NCI-H187 treated with DMSO at 0.1 percent for 48 hours (cell line): ENCODE data around the gene FRY.

Source experiments
- DNase-seq: peaks from one replicate; lab custom pipeline; 2025; lab: John Stamatoyannopoulos, UW

The FRY gene

GRCh38 chr13:32262165-32262564 lies 230.6 kb downstream of the FRY start:
- DNase-seq, result no peak

GRCh38 chr13:32262619-32263018 lies 231.0 kb downstream of the FRY start:
- no peak for DNase-seq

- no peak for DNase-seq
These were observed 232.8 kb downstream of the FRY start for GRCh38 chr13:32264407-32264806.

- no peak for DNase-seq
These were observed 234.2 kb downstream of the FRY start for GRCh38 chr13:32265726-32266125.

GRCh38 chr13:32266130-32266529 lies 234.6 kb downstream of the FRY start:
- DNase-seq, result no peak

GRCh38 chr13:32267836-32268439 lies 236.4 kb downstream of the FRY start:
- no peak for DNase-seq

GRCh38 chr13:32272021-32272683 lies 240.6 kb downstream of the FRY start:
- DNase-seq, result no peak

GRCh38 chr13:32277839-32278238 lies 246.3 kb downstream of the FRY start:
- no peak for DNase-seq

GRCh38 chr13:32278426-32278825 lies 246.9 kb downstream of the FRY start:
- DNase-seq, result no peak

GRCh38 chr13:32281096-32281495 lies 249.5 kb downstream of the FRY start:
- no peak for DNase-seq

- DNase-seq, result no peak
These were observed 250.6 kb downstream of the FRY start for GRCh38 chr13:32282096-32282711.

GRCh38 chr13:32284927-32285632 lies 253.5 kb downstream of the FRY start:
- no peak for DNase-seq

- no peak for DNase-seq
These were observed 254.0 kb downstream of the FRY start for GRCh38 chr13:32285633-32285965.

GRCh38 chr13:32297206-32297605 lies 265.6 kb downstream of the FRY start:
- DNase-seq, result no peak

GRCh38 chr13:32298695-32299094 lies 267.1 kb downstream of the FRY start:
- no peak for DNase-seq

GRCh38 chr13:32299893-32300292 lies 268.3 kb downstream of the FRY start:
- no peak for DNase-seq

- no peak for DNase-seq
These were observed 268.8 kb downstream of the FRY start for GRCh38 chr13:32300406-32300805.

- DNase-seq, result no peak
These were observed 269.3 kb downstream of the FRY start for GRCh38 chr13:32300920-32301319.

- no peak for DNase-seq
These were observed 270.9 kb downstream of the FRY start for GRCh38 chr13:32302461-32302860.

- no peak for DNase-seq
These were observed 274.1 kb downstream of the FRY start for GRCh38 chr13:32305646-32306045.

- no peak for DNase-seq
These were observed 277.9 kb downstream of the FRY start for GRCh38 chr13:32309312-32310133.

- DNase-seq, result no peak
These were observed 278.6 kb downstream of the FRY start for GRCh38 chr13:32310134-32310706.
